SU-DHL-6 (cell line): ENCODE results near the gene TMEM59L.

Source experiments
- H2AFZ ChIP-seq: fragments of 200-600 bp; sonication (generic); 2 replicates; pipeline ENCODE4 v1.6.1; 2014; ENCODE audit warnings: low read depth, mild to moderate bottlenecking, moderate library complexity, mixed read lengths, antibody characterized with exemption, low read length; ENCODE audit not compliant: severe bottlenecking
- H3F3A ChIP-seq: fragments of 200-600 bp; shearing (Covaris generic); 2 replicates; pipeline ENCODE4 v1.6.0; 2016; ENCODE audit warnings: antibody characterized with exemption, mild to moderate bottlenecking; ENCODE audit not compliant: insufficient read depth
- H3K27ac ChIP-seq: fragments of 200-600 bp; sonication (generic); 2 replicates; pipeline ENCODE4 v1.5.1; 2016; ENCODE audit warnings: low read depth, mild to moderate bottlenecking, low read length, moderate library complexity, mixed read lengths
- H3K27me3 ChIP-seq: fragments of 200-600 bp; sonication (generic), shearing (Covaris generic); 2 replicates; pipeline ENCODE4 v1.6.0; 2014; ENCODE audit warnings: mild to moderate bottlenecking, low read length
- H3K36me3 ChIP-seq: fragments of 200-600 bp; sonication (generic); 2 replicates; pipeline ENCODE4 v1.6.1; 2014; ENCODE audit warnings: mild to moderate bottlenecking, low read length, mixed read lengths
- H3K4me2 ChIP-seq: fragments of 300-600, 200-600 bp; shearing (Covaris generic), sonication (generic); 2 replicates; pipeline ENCODE4 v1.6.0; 2014; ENCODE audit warnings: low read length, low read depth, mild to moderate bottlenecking; ENCODE audit not compliant: poor library complexity, severe bottlenecking
- H3K4me3 ChIP-seq: fragments of 200-600 bp; sonication (generic); 2 replicates; pipeline ENCODE4 v1.5.1; 2014; ENCODE audit warnings: antibody characterized with exemption, low read length, mild to moderate bottlenecking, mixed read lengths; ENCODE audit not compliant: insufficient read depth, poor library complexity, severe bottlenecking
- H3K79me2 ChIP-seq: fragments of 200-600 bp; sonication (generic); 2 replicates; pipeline ENCODE4 v1.6.1; 2014; ENCODE audit warnings: mild to moderate bottlenecking, low read length, moderate library complexity; ENCODE audit not compliant: insufficient read depth
- H3K9ac ChIP-seq: fragments of 200-600 bp; sonication (generic); 2 replicates; pipeline ENCODE4 v1.7.0; 2014; ENCODE audit warnings: mild to moderate bottlenecking, low read length
- H3K9me2 ChIP-seq: fragments of 200-600 bp; sonication (generic); replicated peaks from 2 replicates; pipeline ENCODE4 v1.6.1; 2014; ENCODE audit warnings: low read length; ENCODE audit not compliant: insufficient read depth
- H3K9me3 ChIP-seq: fragments of 200-600 bp; sonication (generic); 2 replicates; pipeline ENCODE4 v1.6.1; 2014; ENCODE audit warnings: low read length, mixed read lengths; ENCODE audit not compliant: insufficient read depth
- H4K20me1 ChIP-seq: fragments of 200-600 bp; sonication (generic); 2 replicates; pipeline ENCODE4 v1.6.1; 2014; ENCODE audit warnings: low read depth, mild to moderate bottlenecking, antibody characterized with exemption, low read length, moderate library complexity, mixed read lengths
- CTCF ChIP-seq: fragments of 200-600 bp; sonication (generic); IDR thresholded peaks from one replicate; pipeline ENCODE4 v1.5.1; 2017; ENCODE audit warnings: antibody characterized with exemption, mild to moderate bottlenecking, low read length, moderate library complexity; ENCODE audit not compliant: insufficient read depth, poor library complexity, severe bottlenecking
- EZH2phosphoT487 ChIP-seq: fragments of 200-600 bp; sonication (generic), shearing (Covaris generic); conservative IDR thresholded peaks from 2 replicates; pipeline ENCODE4 v1.6.1; 2018; ENCODE audit warnings: mild to moderate bottlenecking, antibody characterized with exemption, low read length, moderate library complexity, mixed read lengths

TMEM59L gene

DNA sequence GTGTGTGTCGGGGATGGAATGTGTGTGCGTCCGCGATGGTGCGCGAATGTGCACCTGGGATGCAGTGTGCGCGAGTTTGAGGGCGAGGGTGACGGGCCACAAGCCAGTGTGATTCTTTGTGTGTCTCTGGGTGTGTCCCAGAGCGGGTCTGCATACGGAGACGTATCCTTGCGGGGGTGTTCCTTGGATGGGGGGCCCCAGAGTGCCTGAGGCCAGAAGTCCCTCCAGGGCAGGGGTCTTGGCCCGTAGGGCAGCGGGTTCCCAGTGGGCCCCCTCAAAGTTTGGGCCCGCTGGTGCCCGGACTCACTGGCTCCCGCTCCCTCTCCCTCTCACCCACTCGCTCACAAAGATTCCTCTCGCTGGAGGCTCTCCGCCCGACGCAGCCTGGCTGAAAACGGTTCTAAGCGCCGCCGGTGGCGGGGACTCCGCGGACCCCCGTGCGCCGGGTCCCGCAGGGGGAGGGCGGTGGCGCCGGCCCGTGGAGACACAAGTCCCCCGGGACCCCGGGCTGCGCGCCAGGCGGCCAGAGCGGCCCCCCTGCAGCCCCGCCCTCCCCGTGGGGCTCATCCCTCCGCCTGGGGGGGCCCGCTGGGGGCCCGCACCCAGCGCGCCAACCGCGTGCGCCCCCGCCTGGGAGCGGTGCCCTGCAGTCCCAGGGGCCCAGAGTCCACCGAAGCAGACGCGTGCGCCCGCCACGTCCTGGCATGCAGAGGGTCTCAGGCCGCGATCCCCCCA lies 7.0 kb upstream of the TMEM59L start:
- H3K79me2 ChIP-seq = no peaks in the 10 kb centered on the region
- no peak overlapping the region for H3K9ac ChIP-seq
- H4K20me1 ChIP-seq = no peaks in the 10 kb centered on the region
- no peak overlapping the region for H3K4me2 ChIP-seq
- no peak overlapping the region for H3K27ac ChIP-seq
- 0 out of 2 replicates have a peak, but pooled peaks cover 6% of the 10 kb centered on the region for H3K27me3 ChIP-seq
- no peak overlapping the region for H3K4me3 ChIP-seq
- no peaks in the 10 kb centered on the region for H3K9me2 ChIP-seq
- no peaks in the 10 kb centered on the region for H3K36me3 ChIP-seq
- no peaks in the 10 kb centered on the region for H3K9me3 ChIP-seq
- H2AFZ ChIP-seq = no peak overlapping the region
- no peaks in the 10 kb centered on the region for H3F3A ChIP-seq
- TF ChIP-seq EZH2phosphoT487 (no peak), CTCF (no peak)

DNA sequence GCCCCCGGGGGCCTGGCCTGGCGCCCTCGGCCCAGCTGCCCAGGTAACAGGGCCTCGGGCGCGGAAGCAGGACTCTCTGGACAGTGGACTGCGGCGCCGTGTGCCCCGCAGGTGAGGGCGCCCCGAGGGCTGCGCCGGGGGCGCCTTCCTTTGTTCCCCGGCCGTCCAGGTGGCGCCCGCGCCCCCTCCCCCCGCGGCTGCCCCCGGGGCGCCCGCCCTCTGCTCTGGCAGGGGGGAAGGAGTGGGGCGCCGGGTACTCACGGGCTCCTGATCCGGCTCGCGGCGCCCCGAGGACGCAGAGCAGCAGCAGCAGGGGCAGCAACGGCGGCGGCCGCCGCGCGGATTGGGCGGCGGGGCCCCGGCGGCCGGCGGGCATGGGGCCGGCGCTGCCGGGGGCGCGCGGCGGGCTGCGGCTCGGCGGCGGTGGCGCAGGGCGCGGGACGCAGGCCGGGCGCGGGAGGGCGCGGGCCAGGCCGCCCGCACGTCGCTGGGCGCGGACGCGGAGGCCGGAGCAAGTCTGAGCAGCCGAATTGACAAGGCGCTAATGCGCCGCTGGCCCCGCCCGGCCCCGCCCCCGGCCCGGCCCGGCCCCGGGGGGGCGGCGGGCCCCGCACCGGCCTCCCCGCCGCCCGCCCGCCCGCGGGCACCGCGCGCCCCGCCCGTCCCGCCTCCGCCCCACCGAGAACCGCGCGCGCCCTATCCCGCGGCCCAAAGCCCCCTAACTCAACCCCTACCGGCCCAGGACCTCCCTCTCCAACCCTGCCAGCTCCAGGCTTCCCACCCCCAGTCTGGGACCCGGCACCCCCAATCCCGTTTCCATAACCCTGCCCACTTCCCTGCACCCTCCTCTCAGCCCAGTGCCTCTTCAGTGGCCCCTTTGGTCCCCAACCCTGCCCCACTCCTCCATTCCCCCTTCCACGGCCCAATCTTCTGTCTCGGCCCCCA lies 6.1 kb upstream of the TMEM59L start, which contains the start of gene CRLF1:
Gene CRLF1, minus strand, starts transcription at position 519 of the 945 bp plus-strand sequence. Its CDS starts 143 bp downstream, at position 376.
- Histone ChIP-seq H3K4me3 (no peak within 1 kb of the TSS), H3K36me3 (no peaks in the 10 kb centered on the region), H3K9me3 (no peaks in the 10 kb centered on the region), H3K27ac (no peak within 1 kb of the TSS), H3K9me2 (no peaks in the 10 kb centered on the region), H3K79me2 (no peaks in the 10 kb centered on the region), H3K9ac (no peak within 1 kb of the TSS), H3K4me2 (no peak within 1 kb of the TSS), H3F3A (no peaks in the 10 kb centered on the region), H2AFZ (no peak within 1 kb of the TSS), H3K27me3 (peaks cover 8% of the 10 kb centered on the region; the same call in 1 of the 2 replicates), H4K20me1 (no peaks in the 10 kb centered on the region)
- TF ChIP-seq CTCF (no peak), EZH2phosphoT487 (no peak)

DNA sequence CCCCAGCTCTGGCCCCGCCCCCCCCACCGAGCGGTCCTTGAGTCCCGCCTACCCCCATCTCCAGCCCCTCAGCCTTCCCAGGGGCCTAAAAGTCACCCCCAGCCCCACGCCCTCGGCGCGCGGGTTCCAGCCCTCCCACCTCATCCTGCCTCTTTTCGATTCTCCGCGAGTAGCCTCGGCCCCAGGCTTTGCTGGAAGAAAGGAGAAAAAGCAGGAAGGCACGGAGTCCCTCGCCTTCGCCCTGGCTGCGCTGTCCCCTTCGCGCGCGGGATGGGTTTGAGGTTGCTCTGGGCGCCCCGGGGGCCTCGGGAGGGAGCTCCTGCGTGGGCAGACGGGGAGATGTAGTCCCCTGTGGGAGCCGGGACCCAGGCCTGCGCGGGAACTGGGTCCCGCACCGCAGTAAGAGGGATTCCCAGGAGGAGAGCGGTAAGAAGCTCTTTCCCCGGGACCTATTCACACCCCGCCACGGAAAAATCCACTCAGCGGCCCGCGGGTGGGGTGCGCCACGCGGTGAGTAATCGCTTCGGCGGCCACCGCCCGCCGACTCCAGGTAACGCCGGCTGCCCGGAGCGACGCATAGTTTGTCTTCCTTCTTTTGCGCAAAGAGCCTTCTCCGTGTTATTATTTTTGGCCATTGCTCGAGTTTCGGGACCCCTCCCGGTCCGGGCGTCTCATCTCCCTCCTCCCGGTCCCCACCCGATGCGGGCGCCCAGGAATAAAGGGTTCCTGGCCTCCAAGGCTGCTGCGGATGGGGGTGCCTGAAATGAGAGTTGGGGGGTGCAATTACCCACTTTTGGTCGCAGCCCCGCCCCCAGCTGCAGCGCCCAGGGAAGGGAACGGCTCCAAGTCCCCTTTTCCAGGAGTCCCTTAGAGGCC lies 5.2 kb upstream of the TMEM59L start:
- Histone ChIP-seq H3K4me2 (no peak overlapping the region), H3K9ac (no peak overlapping the region)

More for the DNA sequence above, 5.2 kb upstream of the TMEM59L start:
- Histone ChIP-seq H3K9me3 (no peaks in the 10 kb centered on the region), H3K4me3 (no peak overlapping the region), H3K79me2 (no peaks in the 10 kb centered on the region), H3K36me3 (no peaks in the 10 kb centered on the region), H3F3A (no peaks in the 10 kb centered on the region), H4K20me1 (no peaks in the 10 kb centered on the region), H3K27me3 (peaks cover 8% of the 10 kb centered on the region; the same call in 1 of the 2 replicates), H3K27ac (no peak overlapping the region), H2AFZ (no peak overlapping the region), H3K9me2 (no peaks in the 10 kb centered on the region)
- no peak for TF ChIP-seq EZH2phosphoT487
